Activated CD8-positive, alpha-beta memory T cell treated with anti-CD3 and anti-CD28 coated beads, Interleukin-2, amount 50 U/mL, for 4 hours (primary cell): ENCODE measurements around the gene HSD11B1.
"Not testable (repeated sequence)": the region's sequence is repeated elsewhere in the genome, so short reads cannot be mapped to it uniquely, and the experiment has no call there.

Source experiments
- DNase-seq: peaks from one replicate; pipeline ENCODE4 v3.0.0-alpha.2; 2020

HSD11B1 gene

GRCh38 chr1:209692296-209692695, 12.3 kb upstream of the HSD11B1 start:
- DNase-seq: no peak

DNA sequence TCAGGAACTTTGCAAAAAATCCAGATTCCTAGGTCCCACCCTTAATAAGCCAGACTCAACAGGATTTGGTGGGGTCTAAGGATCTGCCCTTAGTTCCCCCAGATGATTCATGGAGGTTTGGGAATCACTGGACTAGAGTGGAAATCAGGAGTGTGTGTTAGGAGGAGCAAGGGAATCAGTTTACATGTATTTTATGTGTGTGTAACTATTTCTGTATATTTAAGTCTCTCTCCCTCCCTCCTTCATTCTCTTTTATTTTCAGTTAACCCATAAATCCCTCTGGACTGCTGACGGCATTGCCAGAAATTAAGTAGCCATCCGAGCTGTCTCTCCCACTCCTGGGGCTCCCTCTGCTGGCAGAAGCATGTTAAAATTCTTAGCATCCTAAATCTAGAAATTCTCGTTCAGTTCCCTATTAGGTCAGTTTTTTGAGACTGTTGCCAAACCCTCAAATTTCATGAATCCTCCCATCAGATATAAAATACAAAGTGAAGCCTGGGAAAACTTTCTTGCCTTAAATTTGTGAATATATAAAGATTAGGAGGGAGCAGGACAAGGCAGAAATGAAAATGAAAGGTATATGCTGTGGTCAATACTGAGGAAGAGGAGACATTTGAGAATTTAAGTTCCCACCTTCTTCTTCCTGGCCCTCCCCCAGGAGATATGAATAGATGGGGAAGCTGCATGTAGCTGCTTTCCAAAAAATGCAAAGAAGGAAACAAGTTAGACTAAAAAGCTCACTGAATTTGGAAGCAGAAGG, 11.7 kb upstream of the HSD11B1 start:
- peak; percentile 68 for DNase-seq

DNA sequence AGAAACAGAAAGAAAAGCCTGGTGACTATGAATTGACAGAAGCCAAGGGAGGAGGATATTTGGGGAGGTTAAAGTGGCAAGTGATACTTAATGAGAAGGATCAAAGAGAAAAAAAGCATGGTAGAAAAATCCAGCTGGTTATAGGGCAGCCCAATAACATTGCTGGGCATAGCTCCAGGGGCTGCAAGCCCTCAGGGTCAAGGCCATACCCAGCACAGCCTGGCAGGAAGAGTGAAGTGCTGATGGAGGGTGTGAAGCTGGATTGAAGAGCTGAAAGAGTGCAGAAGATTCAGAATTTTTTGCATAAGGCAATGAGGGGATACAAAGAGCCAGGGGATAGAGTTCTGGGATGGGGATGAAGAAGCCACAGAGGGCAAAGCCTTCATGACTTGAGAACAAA, 8.0 kb upstream of the HSD11B1 start:
- no peak for DNase-seq

DNA sequence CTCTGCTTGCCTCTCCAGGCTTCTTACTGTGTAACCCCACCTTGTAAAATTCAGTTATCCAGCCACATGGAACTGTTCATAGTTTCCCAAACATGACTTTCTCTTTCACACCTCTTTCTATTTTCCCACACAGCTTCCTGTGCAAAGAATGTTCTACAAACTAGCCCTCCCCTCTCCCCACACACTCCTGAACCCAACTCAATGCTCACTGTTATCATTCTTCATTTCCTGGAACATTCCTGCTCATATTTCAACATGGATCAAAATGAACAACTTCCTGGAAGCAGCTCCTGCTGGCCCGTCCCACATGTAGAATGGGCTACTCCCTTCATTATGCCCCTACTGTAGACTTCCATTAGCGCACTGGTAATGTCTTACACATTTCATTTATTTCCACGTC, 7.5 kb upstream of the HSD11B1 start:
- DNase-seq: no peak

- not testable (repeated sequence) for DNase-seq
Measured at GRCh38 chr1:209700686-209701085, 4.0 kb upstream of the HSD11B1 start.

GRCh38 chr1:209702832-209703231, 1.8 kb upstream of the HSD11B1 start:
- DNase-seq: no peak

DNA sequence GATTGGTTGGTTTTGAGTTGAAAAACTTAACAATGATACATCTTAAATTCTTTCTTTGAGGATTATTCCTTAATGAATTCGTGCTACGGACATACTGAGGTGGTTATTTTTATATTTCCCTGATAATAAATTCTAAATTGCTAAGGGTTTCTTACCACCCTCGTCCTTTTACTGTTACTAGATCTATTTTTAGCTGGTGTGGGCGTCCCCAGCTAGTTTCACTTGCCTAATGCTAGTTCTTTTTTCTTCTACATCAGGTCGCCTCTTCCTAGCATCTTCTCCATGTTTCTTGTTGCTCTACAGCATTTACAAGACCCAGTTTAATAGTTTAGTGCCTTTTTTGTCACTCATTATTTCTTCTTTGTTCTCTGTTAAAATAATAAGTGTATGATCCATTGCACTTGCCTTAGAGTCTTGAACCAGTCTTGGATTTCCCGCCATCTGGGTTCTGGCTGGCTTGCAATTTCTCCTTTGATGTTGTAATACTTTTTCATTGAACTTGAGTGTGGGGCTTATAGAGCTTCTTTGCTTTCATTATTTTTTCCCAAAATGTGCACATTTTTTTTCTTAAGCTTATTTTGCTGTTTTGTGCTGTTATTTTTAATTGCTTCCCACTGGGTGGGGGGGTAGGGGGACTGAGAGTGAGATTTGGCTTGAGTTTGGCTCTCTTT, 677 bp upstream of the HSD11B1 start:
- DNase-seq: no peak

GRCh38 chr1:209705033-209705598, 470 bp downstream of the HSD11B1 start:
- DNase-seq: no peak

DNA sequence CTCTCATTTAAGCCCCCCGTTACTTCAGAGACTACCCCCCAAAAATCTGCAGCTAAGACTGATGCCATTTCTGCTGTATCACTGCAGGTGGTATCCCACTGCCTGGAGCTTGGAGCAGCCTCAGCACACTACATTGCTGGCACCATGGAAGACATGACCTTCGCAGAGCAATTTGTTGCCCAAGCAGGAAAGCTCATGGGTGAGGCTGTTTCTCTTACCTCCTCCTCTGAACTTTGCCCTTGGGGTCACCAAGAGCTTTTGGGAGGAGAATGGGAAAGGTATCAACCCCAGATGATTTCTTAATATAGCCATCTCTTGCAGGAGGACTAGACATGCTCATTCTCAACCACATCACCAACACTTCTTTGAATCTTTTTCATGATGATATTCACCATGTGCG, 2.0 kb downstream of the HSD11B1 start:
- DNase-seq: no peak

DNA sequence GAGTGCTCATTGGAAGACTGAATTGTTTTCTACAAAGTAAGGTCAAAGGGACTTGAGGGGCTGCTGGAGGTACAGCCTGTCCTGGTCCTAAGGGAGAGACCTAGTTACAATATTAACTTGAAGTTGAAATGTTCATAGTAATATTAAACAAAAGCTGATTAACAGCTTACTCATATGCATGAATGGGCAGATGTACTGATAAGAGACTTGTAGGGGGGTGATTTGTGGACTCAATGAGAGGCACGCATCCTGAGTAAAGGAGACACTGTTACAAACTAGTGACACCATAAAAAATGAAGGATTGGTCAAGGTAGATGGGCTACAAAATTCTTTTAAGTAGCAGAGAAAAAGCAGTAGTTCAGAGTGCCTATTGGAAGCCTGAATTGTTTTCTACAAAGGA, 2.7 kb downstream of the HSD11B1 start:
- no peak for DNase-seq

GRCh38 chr1:209708297-209708696, 3.7 kb downstream of the HSD11B1 start:
- DNase-seq: no peak

DNA sequence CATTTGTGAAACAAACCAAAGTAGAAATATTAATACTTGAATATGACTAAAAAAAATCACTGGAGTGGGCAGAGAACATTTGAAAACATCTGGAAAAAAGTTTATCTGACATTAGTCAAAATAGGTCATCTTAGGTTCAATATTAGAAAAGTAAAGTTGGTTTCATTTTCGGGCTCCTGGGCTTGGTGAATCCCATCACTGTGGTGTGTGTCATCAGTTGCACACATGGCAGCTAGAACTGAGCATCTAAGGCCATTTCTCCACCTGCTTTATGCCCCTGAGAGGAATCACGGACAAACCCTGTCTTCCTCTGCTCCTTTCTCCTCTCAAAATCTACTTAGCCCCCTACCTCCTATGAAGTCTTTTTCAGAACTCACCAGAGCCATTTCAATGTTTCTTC, 5.4 kb downstream of the HSD11B1 start:
- DNase-seq: no peak

GRCh38 chr1:209710847-209711246, 6.2 kb downstream of the HSD11B1 start:
- DNase-seq: no peak

GRCh38 chr1:209714338-209714737, 9.7 kb downstream of the HSD11B1 start:
- no peak for DNase-seq

DNA sequence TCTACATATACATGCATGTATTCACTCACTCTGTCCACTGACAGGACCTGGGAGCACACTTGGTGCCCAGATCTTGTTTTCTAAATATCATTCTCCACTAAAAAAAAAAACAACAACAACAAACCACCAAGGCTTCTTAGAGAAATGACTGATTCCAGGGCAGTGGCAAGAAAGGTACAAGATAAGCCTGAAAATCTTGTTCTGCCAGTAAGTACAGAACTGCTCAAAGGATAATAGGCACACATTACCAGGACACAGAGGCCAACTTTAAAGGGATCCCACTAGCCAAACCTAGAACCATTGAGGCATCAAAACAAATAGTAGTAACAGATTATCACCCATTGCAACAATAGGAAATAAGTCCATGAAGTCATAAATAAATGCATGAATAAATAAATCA, 10.7 kb downstream of the HSD11B1 start:
- no peak for DNase-seq

- no peak for DNase-seq
Measured at GRCh38 chr1:209717818-209718217, 13.2 kb downstream of the HSD11B1 start.

DNA sequence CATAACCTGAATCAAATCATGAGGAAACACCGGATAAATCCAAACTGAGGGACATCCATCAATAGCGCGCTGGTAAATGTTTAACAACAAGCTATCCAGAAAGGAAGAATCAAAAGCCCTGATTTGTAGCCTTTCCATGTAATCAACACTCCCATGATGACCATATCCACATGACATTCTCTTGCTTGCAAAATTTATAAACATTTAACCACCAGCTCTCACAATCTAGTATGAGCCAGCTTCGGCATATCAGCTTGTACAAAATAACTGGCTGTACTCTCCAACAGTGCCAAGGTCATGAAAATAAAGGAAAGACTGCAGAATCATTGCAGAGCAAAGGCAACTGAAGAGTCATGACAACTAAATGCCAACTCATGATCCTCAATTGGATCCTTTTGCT, 15.7 kb downstream of the HSD11B1 start:
- no peak for DNase-seq

DNA sequence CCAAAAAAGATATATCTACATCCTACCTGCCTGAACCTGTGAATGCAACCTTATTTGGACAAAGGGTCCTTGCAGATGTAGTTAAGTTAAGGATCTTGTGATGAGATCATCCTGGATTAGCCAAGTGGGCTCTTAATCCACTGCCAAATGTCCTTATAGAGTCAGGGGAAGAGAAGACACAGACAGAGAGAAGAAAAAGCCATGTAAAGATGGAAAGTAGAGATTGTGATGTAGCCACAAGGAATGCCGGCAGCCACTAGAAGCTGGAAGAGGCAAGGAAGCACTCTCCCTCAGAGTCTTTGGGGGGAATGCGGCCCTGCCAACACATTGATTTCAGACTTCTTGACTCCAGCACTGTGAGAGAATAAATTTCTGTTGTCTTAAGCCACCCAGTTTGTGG, 16.2 kb downstream of the HSD11B1 start:
- DNase-seq: no peak

- no peak for DNase-seq
Measured at GRCh38 chr1:209721323-209721722, 16.7 kb downstream of the HSD11B1 start.

DNA sequence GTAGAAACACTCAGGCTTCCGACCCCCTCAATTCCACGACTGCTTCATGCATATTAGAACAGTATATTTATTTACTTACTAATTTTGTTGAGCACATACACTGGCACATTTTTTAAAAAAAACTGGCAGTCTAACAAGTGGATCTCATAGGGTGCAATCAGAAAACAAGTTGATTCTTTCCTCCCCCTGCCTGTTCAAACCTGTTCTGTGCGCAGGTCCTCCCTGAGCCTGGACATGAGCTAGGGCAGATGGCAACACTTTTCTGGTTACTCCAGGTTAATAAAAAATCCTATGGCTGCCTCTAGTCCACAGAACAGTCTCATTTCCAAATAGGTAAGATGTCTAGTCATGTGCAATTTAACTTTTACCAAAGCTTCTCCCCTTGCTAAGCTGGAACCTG, 18.6 kb downstream of the HSD11B1 start:
- no peak for DNase-seq

DNA sequence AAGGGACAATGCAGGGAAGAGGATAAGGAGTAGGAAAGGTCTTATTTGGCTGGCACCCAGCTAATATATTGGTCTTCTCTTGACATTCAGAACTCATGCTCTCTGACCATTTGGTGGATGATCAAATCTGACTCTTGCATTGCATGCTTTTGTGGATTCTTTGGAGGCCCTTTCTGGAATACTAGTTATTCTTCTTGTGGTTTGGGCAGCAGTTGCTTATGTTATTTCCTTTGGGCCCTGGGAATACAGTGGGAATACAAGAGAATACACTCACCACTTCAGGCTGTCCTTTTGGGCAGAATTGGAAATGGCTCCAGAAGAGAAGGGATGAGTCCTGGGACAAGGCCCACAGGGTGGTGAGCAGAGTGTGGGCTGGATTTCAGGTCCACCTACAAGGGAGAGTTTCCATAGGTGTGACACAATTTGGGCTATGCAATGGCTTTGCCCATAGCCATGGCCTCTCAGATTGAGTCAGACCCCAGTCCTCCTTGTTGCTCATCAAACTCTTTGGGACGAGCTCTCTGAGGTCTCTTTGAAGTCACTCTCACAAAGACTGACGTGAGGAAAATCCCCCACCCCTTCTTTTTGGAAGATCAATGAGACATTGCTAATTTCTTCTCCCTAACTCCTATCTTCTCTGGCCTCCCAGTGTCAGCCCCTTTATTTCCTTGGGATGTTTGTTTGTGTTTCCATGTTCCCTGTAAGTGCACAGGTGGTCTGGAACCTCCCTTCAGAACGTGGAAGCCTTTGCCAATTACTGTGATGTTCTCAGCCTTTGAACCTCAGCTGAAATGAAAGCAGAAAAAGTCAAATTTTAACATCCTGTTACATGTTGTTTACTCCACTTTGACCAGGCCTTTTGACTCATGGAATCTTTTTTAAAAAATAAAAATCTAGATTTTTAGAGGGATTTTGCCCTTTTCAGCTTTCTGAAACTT, 19.4 kb downstream of the HSD11B1 start:
- DNase-seq: peak; percentile 14

- no peak for DNase-seq
Measured at GRCh38 chr1:209727286-209727685, 22.6 kb downstream of the HSD11B1 start.

- no peak for DNase-seq
Measured at GRCh38 chr1:209727785-209728184, 23.1 kb downstream of the HSD11B1 start.
